Spleen (tissue), 11 donors: ENCODE results near the gene GRIK4. TPM values are rescaled to one million over a fixed set of nuclear protein-coding genes. Genes with fewer than 3 reads are reported as not detected.
"Not testable (repeated sequence)": the region's sequence is repeated elsewhere in the genome, so short reads cannot be mapped to it uniquely, and the experiment has no call there.

ENCODE experiments used
- DNase-seq: peaks from one replicate; pipeline ENCODE4 v3.0.0-alpha.2; 2020
- H3K27ac ChIP-seq, 8 donors: fragments of 200-600 bp; sonication (generic) in 7 of 8; 1 replicate in 4 of 8; 2 replicates in 4 of 8; pipeline versions ENCODE4 v1.5.0 to v1.8.0; 2016 to 2021; ENCODE audit warnings: inconsistent platforms in 4 of 8, mild to moderate bottlenecking in 4 of 8, moderate library complexity in 1 of 8
- H3K27me3 ChIP-seq, 7 donors: fragments of 200-600 bp; sonication (generic) in 6 of 7; replicated peaks in 1 of 7; 1 replicate in 4 of 7; 2 replicates in 3 of 7; pipeline versions ENCODE4 v1.5.0 to v1.8.0; 2016 to 2021; ENCODE audit warnings: inconsistent platforms in 3 of 7, mild to moderate bottlenecking in 1 of 7
- H3K36me3 ChIP-seq, 6 donors: fragments of 200-600 bp; sonication (generic) in 5 of 6; 1 replicate in 4 of 6; 2 replicates in 2 of 6; pipeline versions ENCODE4 v1.5.0 to v1.8.0; 2016 to 2021; ENCODE audit warnings: inconsistent platforms in 2 of 6
- H3K4me1 ChIP-seq, 6 donors: fragments of 200-600 bp; sonication (generic) in 5 of 6; 1 replicate in 3 of 6; 2 replicates in 3 of 6; pipeline versions ENCODE4 v1.5.0 to v1.8.0; 2016 to 2021; ENCODE audit warnings: inconsistent platforms in 3 of 6
- H3K4me3 ChIP-seq, 8 donors: fragments of 200-600 bp; sonication (generic) in 7 of 8; 1 replicate in 4 of 8; 2 replicates in 4 of 8; pipeline versions ENCODE4 v1.5.0 to v1.8.0; 2016 to 2021; ENCODE audit warnings: inconsistent platforms in 4 of 8, mild to moderate bottlenecking in 4 of 8, moderate library complexity in 2 of 8
- H3K9me3 ChIP-seq, 8 donors: fragments of 200-600 bp; sonication (generic) in 7 of 8; 1 replicate in 4 of 8; 2 replicates in 4 of 8; pipeline versions ENCODE4 v1.5.0 to v1.8.0; 2016 to 2021; ENCODE audit warnings: inconsistent platforms in 4 of 8
- CTCF ChIP-seq, 11 experiments: fragments of 200-600 bp in 7 of 11; fragments of 450-650 bp in 4 of 11; sonication (generic) in 4 of 11; IDR thresholded peaks in 8 of 11; conservative IDR thresholded peaks in 3 of 11; 1 replicate in 7 of 11; 2 replicates in 4 of 11; pipeline versions ENCODE4 v1.4.0 to v1.8.0; 2016 to 2021; ENCODE audit warnings: antibody characterized with exemption in 11 of 11, inconsistent platforms in 4 of 11, mild to moderate bottlenecking in 1 of 11
- POLR2A ChIP-seq, 3 donors: fragments of 450-650 bp; IDR thresholded peaks; one replicate each; pipeline ENCODE4 v1.5.1; 2017; ENCODE audit warnings: antibody characterized with exemption in 3 of 3, mild to moderate bottlenecking in 1 of 3
- POLR2AphosphoS5 ChIP-seq, 3 donors: sonication (generic); formaldehyde crosslinking; IDR thresholded peaks; one replicate each; pipeline ENCODE4 v1.5.1; 2017; ENCODE audit warnings: antibody characterized with exemption in 3 of 3
- WGBS, 5 donors: extraction: QIAGEN DNeasy Blood & Tissue Kit in 3 of 5; methylation state at CpG; one replicate each; pipeline versions ENCODE4 v1.1.5 to v1.1.7; 2013 to 2018; 5-methylcytosine and 5-hydroxymethylcytosine counted together
- intact Hi-C: fragments of 100-400 bp; cut with DNase I; formaldehyde crosslinking; loops from one replicate; pipeline ENCODE4 v1.15.0; 2023; ENCODE audit warnings: low total_unique reads
- polyA plus RNA-seq, 3 donors: library from polyadenylated mRNA; stranded (reverse); fragments of 200-250 nt; gene quantifications; one replicate each; pipeline ENCODE4 v1.2.1, GENCODE V29; 2013
- total RNA-seq, 7 donors: library from RNA; depleted of rRNA in 3 of 7; stranded (reverse); fragments of >200 nt in 3 of 7; fragmentation: NEBNext Ultra II Directional in 4 of 7; extraction: Animal tissue kit (Norgen Biotek cat#: 25700) in 4 of 7; gene quantifications; one replicate each; pipeline versions ENCODE4 v1.1.0 to v1.2.1, GENCODE V29; 2016 to 2021
- donor health status: healthy with polysubstance abuse.
- donor health status: DM: no; HTN: no; CAD: no; lungs with moderate emphysema.
- donor health status: DM: no; HTN: no; CAD: no.
- donor health status: Bipolar disorder and iron deficiency.
- donor health status: healthy.
- donor health status: DM: no; HTN: no; CAD: no.
- donor health status: DM: yes; HTN: yes; CAD: no.

GRIK4 gene
- total and polyA plus RNA-seq, 10 donors: 0.04 to 2.4 (median 0.59) TPM

DNA sequence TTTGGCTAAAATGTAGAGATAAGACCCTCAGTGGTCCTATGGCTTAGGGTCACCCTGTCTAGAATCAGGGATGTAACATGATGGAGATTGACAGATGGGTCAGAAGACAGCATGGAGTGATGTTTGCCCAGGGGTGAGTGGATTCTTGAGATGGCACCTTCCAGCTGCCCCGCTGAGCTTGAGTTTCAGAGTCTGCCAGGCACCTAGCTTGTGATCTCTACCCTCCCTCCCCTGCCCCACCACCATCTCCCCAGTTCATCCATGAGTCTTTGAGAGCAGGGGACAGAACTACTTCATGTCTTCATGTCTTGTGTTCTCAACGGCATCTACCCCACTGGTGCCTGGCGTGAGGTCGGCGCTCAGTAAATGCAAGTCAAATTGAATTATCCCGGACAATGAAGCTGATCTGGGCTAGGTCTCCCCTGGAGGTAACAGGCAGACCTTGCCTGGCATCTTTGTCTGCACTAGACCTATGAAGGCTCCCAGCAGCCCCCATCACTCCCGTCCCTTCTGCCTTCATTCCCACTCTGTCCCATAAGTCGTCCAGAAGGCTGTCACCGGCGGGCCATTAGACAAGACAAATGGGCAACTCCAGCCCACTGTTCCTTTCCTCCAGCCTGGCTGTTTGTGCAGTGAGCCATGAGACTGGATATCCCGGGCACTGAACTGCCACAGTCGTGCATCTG is 273.2 kb downstream of the GRIK4 start:
- DNase-seq: peak; percentile 63
- Histone ChIP-seq H3K4me3 (no peak overlapping the region), H3K36me3 (no peaks in the 10 kb centered on the region), H3K9me3 (no peaks in the 10 kb centered on the region), H3K27me3 (peaks cover 0 to 64% (median 0%) of the 10 kb centered on the region in 7 donors), H3K4me1 (no peaks in the 10 kb centered on the region), H3K27ac (no peak overlapping the region)
- no peak for TF ChIP-seq POLR2AphosphoS5 (IDR thresholded peaks at IDR 0.05)
- no peak for TF ChIP-seq POLR2A (IDR thresholded peaks at IDR 0.05)
- TF ChIP-seq CTCF (IDR thresholded peaks at IDR 0.05 in 8 of 11, conservative IDR thresholded peaks at IDR 0.05 in 3 of 11): no peak
- WGBS, 5 donors: 68 to 79% (median 77%) methylated on average over 12 of the region's 12 CpGs
- intact Hi-C loops: no loop called here

GRCh38 chr11:120785576-120785975 is 274.0 kb downstream of the GRIK4 start:
- TF ChIP-seq CTCF (IDR thresholded peaks at IDR 0.05 in 8 of 11, conservative IDR thresholded peaks at IDR 0.05 in 3 of 11): no peak
- no peaks in the 10 kb centered on the region for H3K9me3 ChIP-seq
- intact Hi-C loops: no loop called here
- WGBS, 5 donors: 71 to 81% (median 74%) methylated on average over 9 of the region's 9 CpGs
- H3K27me3 ChIP-seq: peaks cover 0 to 71% (median 0%) of the 10 kb centered on the region in 7 donors
- DNase-seq: peak; percentile 32
- no peak overlapping the region for H3K27ac ChIP-seq
- no peak overlapping the region for H3K4me3 ChIP-seq
- no peaks in the 10 kb centered on the region for H3K4me1 ChIP-seq
- H3K36me3 ChIP-seq: no peaks in the 10 kb centered on the region

DNA sequence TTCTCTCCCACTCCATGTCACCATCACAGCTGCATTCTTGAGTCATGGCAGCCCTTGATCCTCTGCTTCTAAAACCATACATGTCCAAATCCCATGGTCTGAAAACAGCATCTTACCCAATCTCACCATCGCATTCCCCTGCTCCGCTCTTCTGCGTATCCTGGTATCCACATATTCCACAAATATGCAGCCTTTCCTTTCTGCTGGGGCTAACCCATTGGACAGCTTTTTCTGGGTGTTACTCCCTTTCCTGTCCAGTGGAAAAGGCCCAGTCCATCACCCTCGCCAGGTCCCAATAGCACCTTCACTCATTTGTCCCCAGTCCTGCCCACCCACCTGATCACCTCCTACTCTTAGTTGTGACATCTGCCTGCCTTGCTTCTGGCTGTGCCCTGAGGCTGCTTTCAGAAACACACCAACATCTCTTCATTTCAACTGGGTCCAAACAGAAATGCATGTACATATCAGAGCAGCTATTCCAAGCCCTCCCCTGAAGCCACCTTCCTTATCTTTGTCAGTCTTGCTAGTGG is 274.7 kb downstream of the GRIK4 start:
- TF ChIP-seq CTCF (IDR thresholded peaks at IDR 0.05 in 8 of 11, conservative IDR thresholded peaks at IDR 0.05 in 3 of 11) (no peak), POLR2A (IDR thresholded peaks at IDR 0.05) (no peak), POLR2AphosphoS5 (IDR thresholded peaks at IDR 0.05) (no peak)
- peaks cover 0 to 76% (median 0%) of the 10 kb centered on the region in 7 donors for H3K27me3 ChIP-seq
- 78 to 95% (median 91%) methylated on average over 4 of the region's 4 CpGs for WGBS, 5 donors

DNA sequence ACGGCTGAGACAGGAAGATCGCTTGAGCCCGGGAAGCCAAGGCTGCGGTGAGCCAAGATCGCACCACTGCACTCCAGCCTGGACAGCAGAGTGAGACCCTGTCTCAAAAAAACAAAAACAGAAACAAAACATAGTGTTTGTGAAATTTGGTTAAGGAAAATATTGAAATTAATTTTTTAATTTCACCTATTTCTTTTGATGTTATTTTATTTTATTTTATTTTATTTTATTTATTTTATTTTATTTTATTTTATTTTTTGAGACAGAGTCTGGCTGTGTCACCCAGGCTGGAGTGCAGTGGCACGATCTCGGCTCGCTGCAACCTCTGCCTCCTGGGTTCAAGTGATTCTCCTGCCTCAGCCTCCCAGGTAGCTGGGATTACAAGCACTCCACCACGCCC is 275.7 kb downstream of the GRIK4 start:
- 78 to 95% (median 84%) methylated on average over 8 to 9 of the region's 9 CpGs for WGBS, 5 donors
- H3K4me1 ChIP-seq, H3K36me3 ChIP-seq, H3K9me3 ChIP-seq, intact Hi-C loops, H3K4me3 ChIP-seq, H3K27ac ChIP-seq, DNase-seq: not testable (repeated sequence)
- H3K27me3 ChIP-seq: peaks cover 0 to 84% (median 0%) of the 10 kb centered on the region in 7 donors

More for the DNA sequence above, 274.7 kb downstream of the GRIK4 start:
- no peaks in the 10 kb centered on the region for H3K36me3 ChIP-seq
- intact Hi-C loops: no loop called here
- no peaks in the 10 kb centered on the region for H3K9me3 ChIP-seq
- H3K4me3 ChIP-seq: no peak overlapping the region
- no peak for DNase-seq
- H3K27ac ChIP-seq: no peak overlapping the region
- no peaks in the 10 kb centered on the region for H3K4me1 ChIP-seq
